NB4 (cell line): Measurements from ENCODE around the gene TMPRSS7.

ENCODE experiments used
- DNase-seq: peaks from one replicate; pipeline ENCODE4 v3.0.0; 2010; ENCODE audit warnings: low read depth
- H3K4me3 ChIP-seq: one replicate; pipeline ENCODE4 v1.5.1; 2011; ENCODE audit warnings: mild to moderate bottlenecking, low read depth, low read length, moderate library complexity
- CTCF ChIP-seq: IDR thresholded peaks from one replicate; pipeline ENCODE4 v1.5.1; 2012; ENCODE audit warnings: low read depth, low read length
- MAX ChIP-seq: IDR thresholded peaks from 2 replicates; pipeline ENCODE4 v1.6.1; 2011; ENCODE audit warnings: low read depth, low read length
- MYC ChIP-seq: IDR thresholded peaks from 2 replicates; pipeline ENCODE4 v1.6.1; 2011; ENCODE audit warnings: low read depth, low read length
- POLR2A ChIP-seq: IDR thresholded peaks from 2 replicates; pipeline ENCODE4 v1.6.1; 2011; ENCODE audit warnings: mild to moderate bottlenecking; ENCODE audit not compliant: insufficient read length; ENCODE audit errors: extremely low read depth

Gene TMPRSS7

DNA sequence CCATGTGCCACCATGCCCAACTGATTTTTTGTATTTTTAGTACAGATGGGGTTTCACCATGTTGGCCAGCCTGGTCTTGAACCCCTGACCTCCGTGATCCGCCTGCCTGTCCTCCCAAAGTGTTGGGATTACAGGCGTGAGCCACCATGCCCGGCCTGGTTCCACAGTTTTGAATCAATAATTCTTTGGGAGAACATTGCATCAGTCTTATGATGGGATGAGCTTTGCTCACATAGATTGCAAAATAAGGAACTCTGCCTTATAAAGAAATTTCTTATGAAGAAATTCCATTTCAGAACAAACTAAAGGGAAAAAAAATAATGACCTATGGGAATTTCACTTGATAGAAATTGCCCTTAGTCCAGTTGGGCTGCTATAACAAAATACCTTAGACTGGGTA lies 15.8 kb upstream of the TMPRSS7 start:
- TF ChIP-seq MYC = no peak
- no peak for TF ChIP-seq MAX
- no peak for TF ChIP-seq POLR2A
- no peak for TF ChIP-seq CTCF
- no peak overlapping the region for H3K4me3 ChIP-seq
- no peak for DNase-seq

DNA sequence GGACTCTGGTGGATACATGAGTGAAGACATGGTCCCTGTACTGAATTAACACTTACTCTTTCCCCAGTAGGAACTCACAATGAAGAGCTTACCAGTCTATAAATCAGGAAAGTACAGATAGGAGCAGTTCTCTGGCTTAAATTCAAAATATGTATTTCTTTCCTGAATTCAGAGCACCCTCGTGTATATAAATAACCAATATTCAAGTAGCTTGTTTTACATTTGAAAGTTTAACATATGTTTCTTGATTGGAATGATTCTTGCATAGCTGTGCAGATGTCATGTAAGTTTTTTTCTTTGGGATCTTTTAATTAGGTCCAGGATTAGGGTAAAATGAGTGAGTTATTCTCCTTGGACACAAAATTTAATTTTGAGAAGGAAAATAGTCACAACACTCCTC lies 14.8 kb upstream of the TMPRSS7 start:
- no peak for DNase-seq
- H3K4me3 ChIP-seq = no peak overlapping the region
- TF ChIP-seq MYC (no peak), MAX (no peak), CTCF (no peak), POLR2A (no peak)

DNA sequence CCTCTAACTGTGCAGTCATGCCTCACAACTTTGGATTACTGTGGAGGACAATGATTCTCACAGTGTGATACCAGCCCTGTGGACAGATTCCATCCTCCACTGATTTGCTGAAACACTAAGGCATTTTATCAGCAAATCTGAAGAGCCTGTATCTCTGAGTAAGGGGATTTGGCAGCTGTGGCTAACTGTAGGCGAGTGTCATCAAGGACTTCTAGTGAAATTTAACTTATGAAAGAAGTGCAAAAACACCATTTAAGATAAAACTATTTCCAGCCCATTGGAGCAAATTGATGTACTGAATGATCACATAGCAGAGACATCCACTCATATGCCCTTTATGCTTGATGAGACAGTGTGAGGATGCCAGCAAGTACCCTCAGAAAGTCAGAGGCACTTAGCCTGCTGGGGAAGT lies 13.9 kb upstream of the TMPRSS7 start:
- H3K4me3 ChIP-seq = no peak overlapping the region
- TF ChIP-seq MAX = no peak
- no peak for DNase-seq

DNA sequence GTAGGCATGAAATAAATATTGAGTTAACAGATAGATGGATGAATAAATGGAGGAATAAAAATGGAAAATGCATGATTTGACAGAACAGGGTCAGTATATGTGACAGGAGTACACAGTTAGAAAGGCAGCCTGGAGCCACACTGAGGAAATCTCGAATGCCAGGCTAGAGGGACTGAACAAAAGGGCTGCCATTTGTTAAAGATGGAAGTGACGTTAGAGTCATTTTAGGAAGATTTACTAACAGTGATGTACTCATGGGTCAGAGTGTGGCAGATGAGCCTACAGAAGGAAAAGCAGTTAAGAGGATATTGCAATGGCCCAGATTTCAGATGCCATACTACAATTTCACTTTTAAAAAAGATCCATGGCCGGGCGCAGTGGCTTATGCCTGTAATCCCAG lies 7.4 kb upstream of the TMPRSS7 start:
- H3K4me3 ChIP-seq = no peak overlapping the region
- TF ChIP-seq POLR2A (no peak), CTCF (no peak), MAX (no peak), MYC (no peak)
- DNase-seq = no peak

DNA sequence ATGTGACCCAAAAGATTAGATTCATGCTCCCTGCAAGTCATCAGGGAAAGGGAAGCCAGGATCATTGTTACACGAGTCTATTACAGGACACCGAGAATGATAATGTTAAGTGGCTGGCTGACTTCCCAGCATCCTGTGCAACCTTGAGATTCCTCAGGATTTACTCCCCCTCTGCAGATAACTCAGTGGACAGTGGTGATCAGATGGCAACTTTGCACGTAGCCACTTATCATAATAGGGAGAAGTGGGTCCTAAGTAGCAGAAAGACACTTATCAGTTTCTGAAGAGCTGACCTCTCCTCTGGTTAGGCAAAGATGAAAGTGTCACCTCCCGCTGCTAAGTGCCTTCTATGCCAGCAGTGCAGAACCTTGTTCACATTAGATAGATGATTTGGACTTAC lies 6.7 kb upstream of the TMPRSS7 start:
- TF ChIP-seq POLR2A (no peak), CTCF (no peak), MYC (no peak), MAX (no peak)
- no peak overlapping the region for H3K4me3 ChIP-seq
- DNase-seq = no peak

- TF ChIP-seq MAX (no peak), POLR2A (no peak), MYC (no peak), CTCF (no peak)
- no peak overlapping the region for H3K4me3 ChIP-seq
- DNase-seq = no peak
Observed at GRCh38 chr3:112030901-112031300, 3.6 kb upstream of the TMPRSS7 start.
